Umbilical cord (tissue), 2 donors: ENCODE measurements around the gene ILDR2. TPM values are rescaled to one million over a fixed set of nuclear protein-coding genes. Genes with fewer than 3 reads are reported as not detected.
"Not testable (repeated sequence)": the region's sequence is repeated elsewhere in the genome, so short reads cannot be mapped to it uniquely, and the experiment has no call there.

Experiments
- DNase-seq: peaks from one replicate; pipeline ENCODE4 v3.0.0-alpha.2; 2015; ENCODE audit warnings: low spot score
- total RNA-seq: library from RNA; depleted of rRNA; stranded (reverse); fragments of >200 nt; gene quantifications from one replicate; pipeline ENCODE4 v1.2.3, GENCODE V29; 2014; ENCODE audit warnings: low replicate concordance; ENCODE audit not compliant: insufficient read depth

ILDR2 gene
- total RNA-seq, 1 donor from 2014 or later = 4.1 TPM

- no peak for DNase-seq
Measured at GRCh38 chr1:166888373-166889111, 86.8 kb downstream of the ILDR2 start.

- DNase-seq = no peak
Measured at GRCh38 chr1:166884971-166885370, 90.4 kb downstream of the ILDR2 start.

GRCh38 chr1:166884040-166884642 is 91.2 kb downstream of the ILDR2 start:
- DNase-seq = peak; percentile 53

GRCh38 chr1:166882893-166883292 is 92.4 kb downstream of the ILDR2 start:
- no peak for DNase-seq

GRCh38 chr1:166878173-166878917 is 97.0 kb downstream of the ILDR2 start:
- not testable (repeated sequence) for DNase-seq

- no peak for DNase-seq
Measured at GRCh38 chr1:166876540-166876838, 98.9 kb downstream of the ILDR2 start.

- DNase-seq = peak; percentile 99
Measured at GRCh38 chr1:166875734-166876539, 99.4 kb downstream of the ILDR2 start, which contains the start of gene TADA1. Gene TADA1 (minus strand): TSS chr1:166876264. CDS start chr1:166876233, 31 bp downstream.

- DNase-seq = no peak
Measured at GRCh38 chr1:166875302-166875733, 100.0 kb downstream of the ILDR2 start.

- no peak for DNase-seq
Measured at GRCh38 chr1:166874464-166874863, 100.9 kb downstream of the ILDR2 start.

- no peak for DNase-seq
Measured at GRCh38 chr1:166870584-166870983, 104.8 kb downstream of the ILDR2 start.

GRCh38 chr1:166869318-166870099 is 105.8 kb downstream of the ILDR2 start:
- no peak for DNase-seq

GRCh38 chr1:166868639-166869038 is 106.7 kb downstream of the ILDR2 start:
- no peak for DNase-seq

GRCh38 chr1:166865926-166866325 is 109.4 kb downstream of the ILDR2 start:
- peak; percentile 91 for DNase-seq

- DNase-seq = no peak
Measured at GRCh38 chr1:166859597-166859996, 115.7 kb downstream of the ILDR2 start.

GRCh38 chr1:166858726-166859419 is 116.5 kb downstream of the ILDR2 start:
- no peak for DNase-seq

Other genes with a start within 250 kb of the ILDR2 start
- 29.9 TPM for gene POGK, start 136.1 kb downstream of the ILDR2 start, total RNA-seq
- gene TADA1, start 99.3 kb downstream of the ILDR2 start, total RNA-seq = 16.1 TPM
- gene MAEL, start 13.7 kb upstream of the ILDR2 start, total RNA-seq = 7.9 TPM
- gene GPA33, start 114.8 kb upstream of the ILDR2 start, total RNA-seq = 0.72 TPM
- 2.9 TPM for gene STYXL2, start 118.5 kb upstream of the ILDR2 start, total RNA-seq
- gene POU2F1, start 245.3 kb upstream of the ILDR2 start, total RNA-seq = 11.3 TPM